ENCODE measurements around the gene TLE6.
"Not testable (repeated sequence)": the region's sequence is repeated elsewhere in the genome, so short reads cannot be mapped to it uniquely, and the experiment has no call there.

The TLE6 gene

GRCh38 chr19:2997720-2998119 is 20.4 kb downstream of the TLE6 start:
- FAIRE-seq (no peak), DNase-seq (ENCODE audit: extremely low spot score, insufficient read length, low read depth) (no peak)

GRCh38 chr19:2998642-2999041 is 21.3 kb downstream of the TLE6 start:
- no peak for FAIRE-seq
- DNase-seq (ENCODE audit: extremely low spot score, insufficient read length, low read depth) = no peak

- no peak for DNase-seq (ENCODE audit: extremely low spot score, insufficient read length, low read depth)
- FAIRE-seq = no peak
Measured at GRCh38 chr19:3001235-3001800, 24.0 kb downstream of the TLE6 start.

GRCh38 chr19:3003046-3003445 is 25.7 kb downstream of the TLE6 start:
- no peak for FAIRE-seq

GRCh38 chr19:3004522-3004921 is 27.2 kb downstream of the TLE6 start:
- DNase-seq (ENCODE audit: extremely low spot score, insufficient read length, low read depth) = no peak
- FAIRE-seq = no peak

More at GRCh38 chr19:3003046-3003445, 25.7 kb downstream of the TLE6 start:
- no peak for DNase-seq (ENCODE audit: extremely low spot score, insufficient read length, low read depth)

- DNase-seq (ENCODE audit: extremely low spot score, insufficient read length, low read depth) (no peak), FAIRE-seq (no peak)
Measured at GRCh38 chr19:3005345-3005744, 28.0 kb downstream of the TLE6 start.

GRCh38 chr19:3006075-3006767 is 28.9 kb downstream of the TLE6 start:
- DNase-seq (ENCODE audit: extremely low spot score, insufficient read length, low read depth) = no peak
- no peak for FAIRE-seq

GRCh38 chr19:3007975-3008374 is 30.6 kb downstream of the TLE6 start:
- FAIRE-seq (no peak), DNase-seq (ENCODE audit: extremely low spot score, insufficient read length, low read depth) (no peak)

- DNase-seq (ENCODE audit: extremely low spot score, insufficient read length, low read depth) = no peak
- no peak for FAIRE-seq
Measured at GRCh38 chr19:3008994-3009393, 31.6 kb downstream of the TLE6 start.

- no peak for FAIRE-seq
- no peak for DNase-seq (ENCODE audit: extremely low spot score, insufficient read length, low read depth)
Measured at GRCh38 chr19:3010871-3011270, 33.5 kb downstream of the TLE6 start.

GRCh38 chr19:3012059-3012458 is 34.7 kb downstream of the TLE6 start:
- not testable (repeated sequence) for DNase-seq (ENCODE audit: extremely low spot score, insufficient read length, low read depth); FAIRE-seq

- DNase-seq (ENCODE audit: extremely low spot score, insufficient read length, low read depth) (no peak), FAIRE-seq (no peak)
Measured at GRCh38 chr19:3012621-3013262, 35.4 kb downstream of the TLE6 start.

- FAIRE-seq (no peak), DNase-seq (ENCODE audit: extremely low spot score, insufficient read length, low read depth) (no peak)
Measured at GRCh38 chr19:3013263-3013725, 35.9 kb downstream of the TLE6 start.

- DNase-seq (ENCODE audit: extremely low spot score, insufficient read length, low read depth) = no peak
- no peak for FAIRE-seq
Measured at GRCh38 chr19:3014135-3014534, 36.8 kb downstream of the TLE6 start.

- DNase-seq (ENCODE audit: extremely low spot score, insufficient read length, low read depth) (no peak), FAIRE-seq (no peak)
Measured at GRCh38 chr19:3015126-3016057, 38.0 kb downstream of the TLE6 start.

- FAIRE-seq = no peak
- DNase-seq (ENCODE audit: extremely low spot score, insufficient read length, low read depth) = no peak
Measured at GRCh38 chr19:3017923-3018322, 40.6 kb downstream of the TLE6 start.

- FAIRE-seq (no peak), DNase-seq (ENCODE audit: extremely low spot score, insufficient read length, low read depth) (no peak)
Measured at GRCh38 chr19:3019211-3019854, 42.0 kb downstream of the TLE6 start.

GRCh38 chr19:3020321-3020960 is 43.1 kb downstream of the TLE6 start:
- DNase-seq (ENCODE audit: extremely low spot score, insufficient read length, low read depth) = no peak
- no peak for FAIRE-seq

GRCh38 chr19:3024509-3024869 is 47.1 kb downstream of the TLE6 start:
- FAIRE-seq (no peak), DNase-seq (ENCODE audit: extremely low spot score, insufficient read length, low read depth) (no peak)
